SW480 (cell line): ENCODE measurements around the gene UPK3BL2.
"Not testable (repeated sequence)": the region's sequence is repeated elsewhere in the genome, so short reads cannot be mapped to it uniquely, and the experiment has no call there.

Experiments used
- DNase-seq: peaks from one replicate; pipeline ENCODE4 v3.0.0-alpha.2; 2016; ENCODE audit warnings: low spot score

The UPK3BL2 gene, protein sequence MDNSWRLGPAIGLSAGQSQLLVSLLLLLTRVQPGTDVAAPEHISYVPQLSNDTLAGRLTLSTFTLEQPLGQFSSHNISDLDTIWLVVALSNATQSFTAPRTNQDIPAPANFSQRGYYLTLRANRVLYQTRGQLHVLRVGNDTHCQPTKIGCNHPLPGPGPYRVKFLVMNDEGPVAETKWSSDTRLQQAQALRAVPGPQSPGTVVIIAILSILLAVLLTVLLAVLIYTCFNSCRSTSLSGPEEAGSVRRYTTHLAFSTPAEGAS

GRCh38 chr7:102543596-102543995 is at the start of gene UPK3BL2:
TSS of gene UPK3BL2 (minus strand) at chr7:102543696. CDS start at chr7:102543636, 60 bp downstream.
- not testable (repeated sequence) for DNase-seq

- DNase-seq, result not testable (repeated sequence)
Measured at GRCh38 chr7:102592477-102593019, 49.1 kb upstream of the UPK3BL2 start.

GRCh38 chr7:102589857-102590256 is 46.4 kb upstream of the UPK3BL2 start:
- not testable (repeated sequence) for DNase-seq

DNA sequence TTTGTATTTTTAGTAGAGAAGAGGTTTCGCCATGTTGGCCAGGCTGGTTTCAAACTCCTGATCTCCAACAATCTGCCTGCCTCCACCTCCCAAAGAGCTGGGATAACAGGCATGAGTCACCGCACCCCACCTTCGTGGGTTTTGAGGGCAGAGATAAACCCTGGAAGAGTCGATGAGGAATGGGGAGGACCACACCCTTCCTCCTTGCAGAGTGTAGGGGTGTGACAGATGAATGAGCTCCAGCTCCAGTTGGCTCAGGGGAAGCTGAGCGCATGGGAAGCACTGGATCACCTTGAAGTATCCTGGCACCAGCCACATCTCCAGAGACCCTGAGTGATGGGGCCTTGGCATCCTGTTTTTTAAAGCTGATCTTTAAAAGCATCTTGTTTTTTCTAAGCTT is 40.0 kb upstream of the UPK3BL2 start:
- DNase-seq, result not testable (repeated sequence)

GRCh38 chr7:102581722-102582121 is 38.2 kb upstream of the UPK3BL2 start:
- DNase-seq, result not testable (repeated sequence)

DNA sequence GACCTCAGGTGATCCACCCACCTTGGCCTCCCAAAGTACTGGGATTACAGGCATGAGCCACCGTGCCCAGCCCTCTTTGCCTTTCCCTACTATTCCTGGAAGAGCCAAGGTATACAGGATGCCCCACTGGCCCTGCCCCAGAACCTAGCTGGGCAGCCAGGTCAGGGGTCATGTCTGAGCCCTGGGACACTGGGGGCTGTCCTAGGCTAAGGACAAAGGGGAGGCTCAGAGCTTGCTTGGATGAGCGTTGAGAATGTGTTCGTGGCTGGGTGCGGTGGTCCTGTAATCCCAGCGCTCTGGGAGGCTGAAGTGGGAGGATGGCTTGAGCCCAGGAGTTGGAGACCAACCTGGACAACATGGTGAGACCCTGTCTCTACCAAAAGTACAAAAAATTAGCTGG is 35.0 kb upstream of the UPK3BL2 start:
- DNase-seq, result not testable (repeated sequence)

GRCh38 chr7:102577315-102578240 is 34.1 kb upstream of the UPK3BL2 start:
- DNase-seq, result not testable (repeated sequence)

GRCh38 chr7:102576363-102576762 is 32.9 kb upstream of the UPK3BL2 start:
- not testable (repeated sequence) for DNase-seq

- not testable (repeated sequence) for DNase-seq
Measured at GRCh38 chr7:102574607-102575006, 31.1 kb upstream of the UPK3BL2 start.

DNA sequence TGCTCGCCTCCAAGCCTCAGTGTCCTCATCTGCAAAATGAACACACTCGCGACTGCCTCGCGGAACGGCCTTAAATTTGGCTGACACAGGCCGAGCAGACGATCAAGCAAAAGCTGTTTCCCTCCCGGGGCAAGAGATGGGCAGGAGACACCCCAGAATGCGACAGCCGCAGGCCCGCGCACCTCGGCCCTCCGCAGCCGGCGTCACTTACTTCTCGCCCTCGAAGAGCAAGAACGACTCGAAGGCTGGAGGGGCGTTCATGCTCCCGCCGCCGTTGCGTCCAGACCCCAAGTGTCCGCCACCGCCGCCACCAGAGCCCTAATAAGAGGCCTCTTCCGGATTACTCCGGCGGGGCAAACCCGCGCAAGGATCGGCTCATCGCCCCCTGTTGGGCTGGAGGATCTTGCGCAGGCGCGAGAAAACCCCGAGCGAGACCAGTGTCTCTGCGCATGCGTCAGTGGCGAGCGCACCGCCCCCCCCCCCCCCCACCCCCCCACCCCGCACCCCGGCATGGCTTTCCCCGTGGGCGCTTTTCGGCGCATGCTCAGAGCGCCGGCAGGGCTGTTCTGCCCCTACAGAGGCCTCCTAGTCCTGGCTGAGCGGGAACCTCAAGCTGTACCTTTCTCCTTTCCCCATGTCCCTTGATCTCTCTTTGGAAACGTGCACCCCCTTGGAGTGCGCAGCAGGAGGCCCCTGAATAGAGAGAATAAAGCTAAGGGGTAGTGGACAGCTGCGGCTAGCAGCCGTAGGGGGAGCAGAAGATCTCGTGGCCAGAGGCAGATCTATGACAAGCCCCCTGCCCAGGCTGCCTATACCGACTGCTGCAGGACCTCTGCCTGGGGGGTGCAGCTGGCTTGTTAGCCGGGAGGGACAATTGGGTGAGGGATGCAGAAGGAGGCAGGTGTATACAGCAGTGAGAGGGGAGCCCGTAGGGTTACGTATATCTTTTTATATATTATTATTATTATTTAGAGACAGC is 29.1 kb upstream of the UPK3BL2 start, which contains the start of gene POLR2J3:
TSS of gene POLR2J3 (minus strand) at position 323 of the 979 bp plus-strand sequence. CDS start at position 261, 62 bp downstream.
- peak; percentile 87 for DNase-seq

GRCh38 chr7:102568620-102569019 is 25.1 kb upstream of the UPK3BL2 start:
- not testable (repeated sequence) for DNase-seq

- DNase-seq, result not testable (repeated sequence)
Measured at GRCh38 chr7:102550808-102551422, 7.4 kb upstream of the UPK3BL2 start, which contains the start of gene SPDYE2. TSS of gene SPDYE2 (plus strand) at chr7:102551226. CDS start at chr7:102553256, 2,030 bp downstream.

GRCh38 chr7:102546353-102546752 is 2.9 kb upstream of the UPK3BL2 start:
- DNase-seq, result not testable (repeated sequence)

- not testable (repeated sequence) for DNase-seq
Measured at GRCh38 chr7:102545288-102545687, 1.8 kb upstream of the UPK3BL2 start.

DNA sequence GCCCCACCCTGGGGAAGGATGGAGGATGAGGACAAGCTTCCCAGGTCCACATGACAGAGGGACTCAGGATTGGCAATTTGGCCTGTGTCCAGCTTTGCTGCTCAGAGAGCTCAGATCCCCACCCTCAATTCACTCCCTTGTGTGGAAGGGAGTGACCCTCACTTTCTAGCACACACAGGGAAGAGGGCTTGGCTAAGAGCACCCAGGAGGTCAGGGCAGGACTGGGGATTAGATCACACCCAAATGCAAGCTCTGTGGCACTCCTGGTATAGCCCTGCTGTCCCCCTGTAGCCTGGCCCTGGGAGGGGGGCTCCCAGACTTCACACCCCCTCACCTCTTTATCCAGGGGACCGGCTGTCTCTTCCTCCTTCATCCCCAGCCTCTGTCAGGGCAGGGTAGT is 876 bp upstream of the UPK3BL2 start:
- DNase-seq, result not testable (repeated sequence)

GRCh38 chr7:102542771-102543170 is 725 bp downstream of the UPK3BL2 start:
- DNase-seq, result not testable (repeated sequence)

DNA sequence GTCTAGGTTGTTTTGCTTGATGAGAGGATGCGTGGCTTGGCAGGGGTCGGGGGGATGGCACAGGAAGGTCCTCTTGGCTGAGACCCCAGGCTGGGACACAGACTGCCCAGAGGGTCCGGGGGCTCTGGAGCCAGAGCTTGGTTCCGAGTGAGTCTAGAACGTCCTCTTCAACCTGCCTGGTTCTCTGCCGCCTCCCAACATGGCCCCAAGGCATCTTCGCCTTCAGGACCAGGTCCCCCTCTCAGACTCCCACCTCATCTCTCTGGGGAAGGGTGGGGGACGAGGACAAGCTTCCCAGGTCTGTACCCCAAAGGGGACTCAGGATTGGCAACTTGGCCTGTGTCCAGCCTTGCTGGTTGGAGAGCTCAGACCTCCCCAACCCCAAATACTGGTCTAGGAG is 1.4 kb downstream of the UPK3BL2 start:
- DNase-seq, result not testable (repeated sequence)

DNA sequence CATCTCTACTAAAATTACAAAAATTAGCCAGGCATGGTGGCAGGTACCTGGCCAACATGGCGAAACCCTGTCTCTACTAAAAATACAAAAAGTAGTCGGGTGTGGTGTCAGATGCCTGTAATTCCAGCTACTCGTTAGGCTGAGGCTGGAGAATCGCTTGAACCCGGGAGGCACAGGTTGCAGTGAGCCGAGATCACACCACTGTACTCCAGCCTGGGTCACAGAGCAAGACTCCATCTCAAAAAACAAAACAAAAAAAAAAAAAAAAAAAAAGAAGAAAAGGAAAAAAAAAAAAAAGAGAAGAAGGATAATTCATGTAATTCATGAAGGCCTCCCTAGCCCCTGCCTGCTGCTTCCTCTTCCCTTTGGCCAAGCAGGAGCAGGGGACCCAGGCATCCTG is 2.9 kb downstream of the UPK3BL2 start:
- DNase-seq, result not testable (repeated sequence)

GRCh38 chr7:102535062-102535615 is 8.4 kb downstream of the UPK3BL2 start:
- not testable (repeated sequence) for DNase-seq

- DNase-seq, result not testable (repeated sequence)
Measured at GRCh38 chr7:102532127-102532526, 11.4 kb downstream of the UPK3BL2 start.
